Left colon (tissue), 2 donors: ENCODE data around the gene HEXIM1. TPM values are rescaled to one million over a fixed set of nuclear protein-coding genes. Genes with fewer than 3 reads are reported as not detected.

Experiments
- ATAC-seq: fragments of 200-7000 bp; cut with Tn5 transposase; one replicate; pipeline ENCODE4 v1.9.1; 2020; ENCODE audit warnings: mild to moderate bottlenecking, moderate library complexity
- DNase-seq, 2 donors: peaks; one replicate each; pipeline ENCODE4 v3.0.0-alpha.2; 2020
- intact Hi-C, 2 donors: fragments of 100-400 bp; cut with DNase I in 1 of 2; cut with micrococcal nuclease in 1 of 2; formaldehyde crosslinking; loops; one replicate each; pipeline versions ENCODE4 v1.11.2 to v1.14.0; 2022; cut with DNase I, micrococcal nuclease
- total RNA-seq, 2 donors: library from RNA; stranded (reverse); fragmentation: NEBNext Ultra II Directional; extraction: Animal tissue kit (Norgen Biotek cat#: 25700); gene quantifications; one replicate each; pipeline ENCODE4 v1.2.1, GENCODE V29; 2021
- donor health status: DM: no; HTN: no; CAD: no.
- donor health status: DM: yes; HTN: yes; CAD: no.

Gene HEXIM1
- total RNA-seq, 2 donors from 2014 or later, result 36.1 to 46.7 TPM

DNA sequence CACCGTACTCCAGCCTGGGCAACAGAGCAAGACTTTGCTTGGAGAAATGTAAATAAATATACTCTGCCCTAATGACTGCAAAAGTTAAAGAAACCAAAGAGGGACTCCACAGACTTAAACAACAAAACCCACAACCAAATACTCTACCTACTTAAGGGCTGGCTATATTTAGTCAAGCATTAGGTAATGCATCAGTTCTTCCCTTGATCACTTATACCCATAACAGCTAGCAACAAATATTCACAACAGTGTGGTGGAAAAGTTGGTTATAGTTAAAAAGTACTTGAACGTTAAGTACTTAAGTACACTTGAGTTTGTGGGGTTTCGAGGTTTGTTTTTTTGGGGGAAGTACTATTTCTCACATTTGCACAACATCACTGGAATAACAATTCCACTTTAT is 8.0 kb downstream of the HEXIM1 start:
- DNase-seq, result no peak
- intact Hi-C loops, result no loop called here
- no peak for ATAC-seq

DNA sequence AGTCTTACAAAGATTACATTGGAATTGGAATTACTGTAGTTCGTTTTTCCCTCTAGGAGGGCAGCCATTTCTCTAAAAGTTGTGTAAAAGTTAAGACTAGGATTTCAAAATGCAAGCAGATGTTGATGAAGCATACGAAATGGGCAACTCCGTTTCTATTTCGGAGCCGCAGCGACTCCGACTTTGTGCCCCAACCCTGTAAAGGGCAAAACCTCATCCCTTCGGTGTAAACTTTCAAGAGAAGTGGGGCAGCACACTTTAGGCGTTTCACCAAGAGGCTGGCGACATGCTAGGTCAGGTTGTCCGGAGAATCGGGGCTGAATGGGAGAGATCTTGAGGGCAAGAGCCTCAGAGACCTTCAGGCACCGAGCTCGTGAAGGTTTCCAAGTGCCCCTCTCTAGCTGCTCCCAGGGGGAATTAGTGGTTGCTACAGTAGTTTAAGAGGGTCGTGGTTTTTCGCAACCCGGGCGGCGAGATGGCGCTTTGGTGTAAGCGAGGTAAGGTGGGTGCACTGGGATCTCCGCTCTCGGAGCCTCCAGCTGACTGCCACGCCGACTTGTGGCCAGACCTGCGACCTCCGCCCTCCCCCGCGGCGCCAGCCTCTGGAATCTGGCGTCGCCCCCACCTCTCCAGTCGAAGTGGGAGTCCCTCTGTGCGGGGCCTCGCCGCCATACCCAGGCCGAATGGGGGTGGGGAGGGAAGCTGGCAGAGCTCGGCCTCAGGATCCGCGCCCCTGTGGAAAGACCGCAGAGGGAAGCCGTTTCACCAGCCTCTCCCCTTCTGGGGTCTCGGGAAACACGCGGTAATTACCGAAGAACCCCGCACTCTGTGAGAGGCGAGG is 12.4 kb downstream of the HEXIM1 start:
- peak; percentile 66 to 78 for DNase-seq
- intact Hi-C loops, result no loop called here
- ATAC-seq, result peak; percentile 57

GRCh38 chr17:45161288-45162024 is 13.2 kb downstream of the HEXIM1 start, which contains the start of gene HEXIM2:
Gene HEXIM2, plus strand, starts transcription at chr17:45161875. Its CDS starts 919 bp downstream, at chr17:45162794.
- DNase-seq (peak; percentile 98), ATAC-seq (peak; percentile 87)
- intact Hi-C loops, result no loop called here

DNA sequence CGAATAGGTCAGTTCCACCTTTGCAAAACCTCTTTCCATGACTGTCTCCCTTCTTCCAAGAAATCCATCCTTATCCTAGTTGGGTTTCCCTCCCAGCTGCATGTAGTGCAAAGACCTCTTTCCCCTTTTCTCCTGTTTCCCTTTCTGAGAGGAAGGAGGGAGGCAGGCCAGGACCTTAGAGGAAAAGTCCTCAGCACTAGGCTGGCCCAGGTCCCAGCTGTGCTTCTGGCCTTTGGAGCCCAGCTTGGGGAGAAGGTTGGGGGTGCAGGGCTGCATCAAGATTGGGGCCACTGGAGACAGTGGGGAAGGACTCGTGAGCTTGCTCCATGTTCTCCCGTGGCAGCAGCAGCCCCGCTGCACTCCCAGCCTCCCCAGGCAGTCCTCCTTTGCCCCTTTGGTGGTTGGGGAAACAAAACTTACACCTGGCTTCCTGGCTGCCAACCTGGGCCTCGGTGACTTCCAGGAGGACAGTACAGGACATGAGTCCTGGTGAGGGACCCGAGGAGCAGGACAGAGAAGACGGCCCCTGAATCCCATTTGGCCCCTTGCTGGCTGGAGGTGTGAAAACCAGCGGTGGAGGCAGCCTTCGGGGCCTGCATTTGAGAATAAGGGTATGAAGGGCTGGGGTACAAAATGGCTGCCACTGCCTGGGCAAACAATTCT is 13.9 kb downstream of the HEXIM1 start:
- DNase-seq (peak; percentile 41 to 43), ATAC-seq (no peak)
- intact Hi-C loops, result no loop called here

GRCh38 chr17:45164734-45165269 is 16.5 kb downstream of the HEXIM1 start:
- DNase-seq, result no peak
- no peak for ATAC-seq
- intact Hi-C loops, result no loop called here

DNA sequence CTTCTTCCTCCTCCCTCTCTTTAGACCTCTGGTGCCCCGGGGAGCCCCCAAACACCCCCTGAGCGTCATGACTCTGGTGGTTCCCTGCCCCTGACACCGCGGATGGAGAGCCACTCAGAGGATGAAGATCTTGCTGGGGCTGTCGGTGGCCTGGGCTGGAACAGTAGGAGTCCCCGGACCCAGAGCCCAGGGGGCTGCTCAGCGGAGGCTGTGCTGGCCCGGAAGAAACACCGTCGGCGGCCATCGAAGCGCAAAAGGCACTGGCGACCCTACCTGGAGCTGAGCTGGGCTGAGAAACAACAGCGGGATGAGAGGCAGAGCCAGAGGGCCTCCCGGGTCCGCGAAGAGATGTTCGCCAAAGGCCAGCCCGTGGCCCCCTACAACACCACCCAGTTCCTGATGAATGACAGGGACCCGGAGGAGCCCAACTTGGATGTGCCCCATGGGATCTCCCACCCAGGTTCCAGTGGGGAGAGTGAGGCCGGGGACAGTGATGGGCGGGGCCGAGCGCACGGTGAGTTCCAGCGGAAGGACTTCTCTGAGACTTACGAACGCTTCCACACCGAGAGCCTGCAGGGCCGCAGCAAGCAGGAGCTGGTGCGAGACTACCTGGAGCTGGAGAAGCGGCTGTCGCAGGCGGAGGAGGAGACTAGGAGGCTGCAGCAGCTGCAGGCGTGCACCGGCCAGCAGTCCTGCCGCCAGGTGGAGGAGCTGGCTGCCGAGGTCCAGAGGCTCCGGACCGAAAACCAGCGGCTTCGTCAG is 20.9 kb downstream of the HEXIM1 start:
- intact Hi-C loops, result no loop called here
- ATAC-seq (no peak), DNase-seq (no peak)

DNA sequence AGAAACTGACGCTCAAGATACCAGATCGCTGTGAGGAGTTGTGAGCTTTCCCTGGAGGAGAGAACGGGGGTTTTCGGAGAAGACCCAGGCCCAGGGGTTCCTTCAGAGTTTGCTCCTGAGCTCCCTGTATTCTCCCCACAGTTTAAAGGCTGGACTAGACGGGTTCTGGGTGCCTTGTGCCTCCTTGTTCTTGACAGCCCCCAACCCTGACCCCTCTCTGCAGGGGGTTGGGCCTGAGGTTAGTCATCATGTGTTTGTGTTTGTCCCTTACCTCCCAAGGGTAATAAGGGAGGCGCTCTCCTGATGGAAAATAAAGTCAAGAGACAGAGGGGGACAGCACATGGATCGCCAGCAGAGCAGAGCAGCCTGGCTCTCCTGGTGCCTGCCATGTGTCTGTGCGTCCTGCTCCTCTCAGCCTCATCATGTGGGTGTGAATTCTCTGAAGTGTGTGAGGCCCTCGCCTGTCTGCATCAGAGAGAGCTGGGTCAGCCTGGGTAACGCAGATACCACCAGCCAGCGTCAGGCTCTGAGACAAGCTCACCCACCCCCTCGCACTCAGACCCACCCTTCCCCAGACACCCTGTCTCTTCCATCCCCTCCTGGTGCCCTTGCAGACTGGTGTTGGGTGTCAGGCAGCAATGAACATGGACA is 22.1 kb downstream of the HEXIM1 start:
- ATAC-seq, result no peak
- intact Hi-C loops, result no loop called here
- DNase-seq, result no peak

GRCh38 chr17:45170931-45171337 is 22.7 kb downstream of the HEXIM1 start:
- DNase-seq, result peak; percentile 40 to 64
- ATAC-seq, result peak; percentile 24
- intact Hi-C loops, result no loop called here

GRCh38 chr17:45171338-45172231 is 23.3 kb downstream of the HEXIM1 start:
- intact Hi-C loops, result no loop called here
- ATAC-seq (peak; percentile 65), DNase-seq (peak; percentile 62 to 66)

GRCh38 chr17:45172232-45172540 is 23.9 kb downstream of the HEXIM1 start:
- intact Hi-C loops, result no loop called here
- ATAC-seq (no peak), DNase-seq (no peak)

GRCh38 chr17:45172541-45173286 is 24.4 kb downstream of the HEXIM1 start:
- intact Hi-C loops, result no loop called here
- ATAC-seq (peak; percentile 73), DNase-seq (peak; percentile 71 to 81)

- intact Hi-C loops, result no loop called here
- no peak for ATAC-seq
- DNase-seq, result no peak
These were observed 27.5 kb downstream of the HEXIM1 start for GRCh38 chr17:45175759-45176115.

GRCh38 chr17:45177563-45177962 is 29.3 kb downstream of the HEXIM1 start:
- ATAC-seq (no peak), DNase-seq (no peak)
- intact Hi-C loops, result no loop called here

DNA sequence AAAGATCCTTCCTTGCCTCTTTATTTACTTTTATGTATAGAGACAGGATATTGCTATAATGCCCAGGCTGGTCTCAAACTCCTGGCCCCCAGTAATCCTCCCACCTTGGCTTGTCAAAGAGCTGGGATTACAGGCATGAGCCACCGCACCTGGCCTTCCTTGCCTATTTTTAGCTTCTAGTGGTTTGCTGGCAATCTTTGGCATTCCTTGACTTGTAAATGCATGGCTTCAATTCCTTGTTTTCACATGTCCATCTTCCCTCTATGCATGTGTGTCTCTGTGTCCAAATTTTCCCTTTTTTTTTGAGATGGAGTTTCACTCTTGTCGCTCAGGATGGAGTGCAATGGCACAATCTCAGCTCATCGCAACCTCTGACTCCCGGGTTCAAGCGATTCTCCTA is 35.9 kb downstream of the HEXIM1 start:
- no peak for ATAC-seq
- intact Hi-C loops, result no loop called here
- no peak for DNase-seq

- intact Hi-C loops, result no loop called here
- DNase-seq, result no peak
These were observed 38.6 kb downstream of the HEXIM1 start for GRCh38 chr17:45186801-45187354.

GRCh38 chr17:45189009-45189408 is 40.7 kb downstream of the HEXIM1 start:
- DNase-seq, result no peak
- no peak for ATAC-seq
- intact Hi-C loops, result no loop called here

More at GRCh38 chr17:45186801-45187354, 38.6 kb downstream of the HEXIM1 start:
- peak; percentile 61 for ATAC-seq
